HG02938 (cell line): Measurements from ENCODE around the gene RAB12.
"Not testable (repeated sequence)": the region's sequence is repeated elsewhere in the genome, so short reads cannot be mapped to it uniquely, and the experiment has no call there.

Source experiments
- ATAC-seq: cut with Tn5 transposase; IDR thresholded peaks from one replicate; pipeline ENCODE4 v1.9.1; 2021; ENCODE audit warnings: mild to moderate bottlenecking, moderate library complexity; ENCODE audit not compliant: unreplicated experiment

Gene RAB12

DNA sequence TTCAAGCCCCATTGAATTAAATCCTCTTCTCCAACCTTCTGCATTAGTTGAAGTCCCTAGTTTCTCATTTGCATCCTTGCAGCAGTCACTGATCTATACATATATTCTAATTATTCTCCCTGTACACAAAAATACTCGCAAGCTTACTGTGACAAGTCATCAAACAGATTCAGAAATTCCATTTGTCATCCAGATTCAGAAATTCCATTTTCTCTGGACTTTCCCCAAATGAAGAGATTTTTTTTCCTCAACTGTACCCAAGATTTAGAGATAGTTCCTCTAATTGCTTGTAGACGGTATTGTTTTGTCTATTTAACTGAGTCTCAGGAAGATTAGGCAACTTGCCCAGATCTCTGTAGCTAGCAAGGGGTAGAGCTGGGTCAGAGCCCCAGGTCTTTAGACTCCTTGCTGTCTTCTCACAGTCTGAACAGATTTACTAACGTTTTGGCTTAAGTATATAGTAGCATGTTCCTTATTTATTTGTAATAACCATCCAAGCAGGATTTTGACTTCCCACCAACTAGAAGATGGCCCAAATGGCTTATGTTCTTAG is 34.2 kb downstream of the RAB12 start:
- no peak for ATAC-seq

DNA sequence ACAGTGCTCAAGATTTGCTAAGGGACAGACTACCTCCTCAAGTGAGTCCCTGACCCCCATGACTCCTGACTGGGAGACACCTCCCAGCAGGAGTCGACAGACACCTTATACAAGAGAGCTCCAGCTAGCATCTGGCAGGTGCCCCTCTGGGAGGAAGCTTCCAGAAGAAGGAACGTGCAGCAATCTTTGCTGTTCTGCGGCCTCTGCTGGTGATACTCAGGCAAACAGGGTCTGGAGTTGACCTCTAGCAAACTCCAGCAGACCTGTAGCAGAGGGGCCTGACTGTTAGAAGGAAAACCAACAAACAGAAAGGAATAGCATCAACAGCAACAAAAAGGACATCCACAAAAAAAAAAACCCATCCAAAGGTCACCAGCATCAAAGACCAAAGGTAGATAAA is 38.1 kb downstream of the RAB12 start:
- not testable (repeated sequence) for ATAC-seq

DNA sequence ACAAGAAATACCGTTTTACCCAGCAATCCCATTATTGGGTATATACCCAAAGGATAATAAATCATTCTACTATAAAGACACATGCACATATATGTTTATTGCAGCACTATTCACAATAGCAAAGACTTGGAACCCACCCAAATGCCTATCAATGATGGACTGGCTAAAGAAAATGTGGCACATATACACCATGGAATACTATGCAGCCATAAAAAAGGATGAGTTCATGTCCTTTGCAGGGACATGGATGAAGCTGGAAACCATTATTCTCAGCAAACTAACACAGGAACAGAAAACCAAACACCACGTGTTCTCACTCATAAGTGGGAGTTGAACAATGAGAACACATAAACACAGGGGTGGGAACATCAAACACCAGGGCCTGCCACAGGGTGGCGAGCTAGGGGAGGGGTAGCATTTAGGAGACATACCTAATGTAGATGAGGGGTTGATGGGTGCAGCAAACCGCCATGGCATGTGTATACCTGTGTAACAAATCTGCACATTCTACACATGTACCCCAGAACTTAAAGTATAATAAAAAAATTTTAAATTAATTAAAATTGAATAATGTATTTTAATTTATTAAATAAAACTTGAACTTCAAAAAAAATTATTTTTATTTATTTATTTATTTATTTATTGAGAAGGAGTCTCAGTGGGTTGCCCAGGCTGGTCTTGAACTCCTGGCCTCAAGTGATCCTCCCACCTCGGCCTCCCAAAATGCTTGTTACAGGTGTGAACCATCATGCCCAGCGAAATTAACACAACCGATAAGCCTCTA is 42.4 kb downstream of the RAB12 start:
- not testable (repeated sequence) for ATAC-seq

DNA sequence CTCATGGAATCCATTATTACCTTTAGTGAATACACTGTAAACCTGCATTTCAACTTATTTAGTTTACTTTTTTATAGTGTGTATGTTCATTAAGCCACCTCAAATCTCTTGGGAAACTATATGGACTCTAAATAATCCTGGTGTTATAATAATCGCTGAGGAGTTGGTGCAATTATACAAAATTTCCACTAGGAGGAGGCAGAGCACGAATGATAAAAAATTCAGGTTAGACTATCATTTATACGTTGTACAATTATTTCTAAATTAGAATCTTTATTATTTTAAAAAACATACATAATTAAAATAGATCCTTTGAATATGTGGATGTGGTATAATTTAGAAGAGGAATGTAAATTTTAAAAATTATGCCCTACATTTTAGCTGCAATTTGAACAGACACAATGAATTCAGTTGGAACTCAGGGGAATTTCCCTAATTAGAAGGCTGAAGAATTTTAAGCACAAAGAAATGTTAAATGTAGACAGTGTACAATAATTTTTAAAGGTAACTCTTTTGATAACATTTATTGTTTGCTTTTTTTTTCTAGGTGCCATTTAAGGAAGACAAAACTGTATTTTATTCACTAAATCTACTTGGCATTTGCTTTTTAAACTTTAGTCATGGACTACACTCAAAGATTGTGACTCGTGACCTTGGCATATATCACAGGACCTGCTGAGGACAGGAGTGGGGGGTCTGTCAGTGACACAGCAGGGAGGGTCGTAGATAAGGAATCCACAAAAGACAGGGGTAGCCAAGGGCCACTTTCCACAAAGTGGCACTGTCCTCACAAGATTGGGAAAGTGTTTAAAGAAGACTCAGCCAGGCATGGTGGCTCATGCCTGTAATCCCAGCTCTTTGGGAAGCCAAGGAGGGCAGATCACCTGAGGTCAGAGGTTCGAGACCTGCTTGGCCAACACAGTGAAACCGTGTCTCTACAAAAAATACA is 45.5 kb downstream of the RAB12 start:
- ATAC-seq, result no peak

DNA sequence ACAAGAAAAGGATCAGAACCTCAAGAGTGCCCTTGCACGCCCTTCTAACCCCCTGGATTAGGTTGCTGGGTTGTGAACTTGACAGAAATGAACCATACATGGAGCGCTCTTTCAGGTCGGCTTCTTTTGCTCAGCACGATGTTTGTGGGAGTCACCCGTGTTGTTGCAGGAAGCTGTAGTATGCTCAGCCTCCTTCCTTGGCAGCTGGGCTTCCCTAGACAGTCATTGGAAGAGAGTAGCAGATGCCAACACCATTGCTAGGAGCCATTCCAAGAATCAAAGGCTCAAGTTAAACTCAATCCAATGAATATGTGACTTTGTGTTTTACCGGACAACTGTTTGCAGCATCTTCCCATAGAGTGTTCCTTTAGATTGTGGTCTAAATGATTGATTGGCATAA is 47.0 kb downstream of the RAB12 start:
- ATAC-seq, result no peak

DNA sequence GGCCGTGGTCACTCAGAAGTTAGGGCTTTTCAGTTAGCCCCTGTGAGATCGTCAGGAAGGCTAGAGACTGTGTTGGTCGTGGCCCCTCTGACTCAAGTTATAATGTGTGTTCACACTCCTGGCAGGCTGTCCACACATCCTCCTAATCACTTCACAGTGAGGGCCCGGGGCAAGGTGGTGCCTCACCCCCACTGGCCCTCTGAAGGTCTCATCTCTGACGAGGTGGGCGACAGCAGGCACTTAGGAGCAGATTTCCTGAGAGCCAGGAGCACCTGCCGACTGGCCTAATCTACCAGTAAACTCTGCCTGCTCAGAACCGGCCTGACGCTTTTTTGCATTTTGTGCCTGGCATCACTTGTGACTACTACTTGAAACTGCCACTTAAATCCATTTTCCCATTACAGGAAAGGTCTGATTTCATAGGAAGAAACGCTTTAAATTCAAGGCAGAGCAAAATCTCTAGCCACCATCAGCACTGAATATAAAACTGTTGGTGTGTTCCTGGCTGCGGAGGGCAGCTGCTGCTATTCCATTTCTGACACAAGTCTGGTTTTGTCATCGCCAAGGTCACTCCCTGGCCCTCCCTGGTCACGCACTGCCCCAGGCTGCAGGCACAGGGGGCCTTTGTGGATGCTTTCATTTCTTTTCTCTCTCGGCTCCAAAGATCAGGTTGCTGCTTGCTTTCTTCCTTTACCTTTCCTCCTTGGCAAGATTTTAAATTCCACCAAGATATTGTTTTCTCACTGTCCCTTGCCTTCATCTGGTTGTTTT is 48.0 kb downstream of the RAB12 start:
- ATAC-seq, result no peak

DNA sequence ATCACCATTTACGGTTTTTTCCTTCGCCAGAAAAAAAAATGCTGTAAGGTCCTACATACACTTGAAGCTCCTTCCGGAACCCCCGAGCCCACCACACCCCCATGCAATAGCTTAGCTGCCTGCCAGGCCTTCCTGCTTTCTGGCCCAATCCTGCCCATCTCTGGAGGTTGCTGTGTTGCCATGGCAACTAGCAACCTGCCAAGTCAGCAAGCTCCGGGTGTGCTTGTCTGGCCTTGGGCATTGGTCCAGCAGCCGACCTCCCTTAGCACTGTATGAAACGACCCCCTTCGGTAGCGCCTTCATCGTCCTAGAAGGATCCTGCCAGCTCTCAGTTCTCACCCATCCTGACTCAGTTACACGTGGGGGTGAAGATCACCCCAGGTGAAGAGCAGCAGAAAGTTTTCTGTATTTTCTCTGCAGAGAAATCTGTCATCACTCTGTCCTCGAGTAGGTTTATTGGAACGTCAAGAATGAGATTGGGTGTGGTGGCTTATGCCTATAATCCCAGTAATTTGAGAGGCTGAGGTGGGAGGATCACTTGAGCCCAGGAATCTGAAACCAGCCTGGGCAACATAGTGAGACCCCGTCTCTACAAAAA is 48.7 kb downstream of the RAB12 start:
- ATAC-seq, result no peak

DNA sequence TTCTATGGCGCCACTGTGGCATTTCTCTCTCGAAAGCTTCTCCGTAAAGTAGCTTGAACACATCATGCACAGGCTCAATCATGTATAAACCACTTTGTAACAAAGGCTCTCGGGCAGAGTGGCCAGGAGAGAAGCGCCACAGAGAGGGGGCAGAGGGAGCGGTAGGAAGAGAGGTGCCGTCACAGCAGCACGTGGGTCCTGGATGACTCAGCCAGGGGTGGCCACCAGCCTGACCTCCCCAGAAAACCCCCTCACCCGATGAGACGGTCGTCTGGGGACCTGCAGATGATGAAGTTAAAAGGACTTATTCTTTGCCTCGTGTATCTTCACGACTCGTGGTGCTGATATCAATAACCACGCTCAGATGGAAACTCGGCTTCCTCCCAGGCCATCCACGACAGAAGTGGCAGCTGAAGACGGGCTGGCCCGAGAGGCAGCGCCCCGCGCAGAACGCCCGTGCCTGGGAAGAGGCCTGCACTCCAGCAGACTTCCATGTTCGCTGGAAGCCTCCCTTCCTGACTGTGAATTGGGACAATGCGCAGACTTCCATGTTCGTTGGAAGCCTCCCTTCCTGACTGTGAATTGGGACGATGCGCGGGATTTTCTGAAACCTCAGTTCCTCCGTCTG is 49.7 kb downstream of the RAB12 start:
- ATAC-seq, result no peak

DNA sequence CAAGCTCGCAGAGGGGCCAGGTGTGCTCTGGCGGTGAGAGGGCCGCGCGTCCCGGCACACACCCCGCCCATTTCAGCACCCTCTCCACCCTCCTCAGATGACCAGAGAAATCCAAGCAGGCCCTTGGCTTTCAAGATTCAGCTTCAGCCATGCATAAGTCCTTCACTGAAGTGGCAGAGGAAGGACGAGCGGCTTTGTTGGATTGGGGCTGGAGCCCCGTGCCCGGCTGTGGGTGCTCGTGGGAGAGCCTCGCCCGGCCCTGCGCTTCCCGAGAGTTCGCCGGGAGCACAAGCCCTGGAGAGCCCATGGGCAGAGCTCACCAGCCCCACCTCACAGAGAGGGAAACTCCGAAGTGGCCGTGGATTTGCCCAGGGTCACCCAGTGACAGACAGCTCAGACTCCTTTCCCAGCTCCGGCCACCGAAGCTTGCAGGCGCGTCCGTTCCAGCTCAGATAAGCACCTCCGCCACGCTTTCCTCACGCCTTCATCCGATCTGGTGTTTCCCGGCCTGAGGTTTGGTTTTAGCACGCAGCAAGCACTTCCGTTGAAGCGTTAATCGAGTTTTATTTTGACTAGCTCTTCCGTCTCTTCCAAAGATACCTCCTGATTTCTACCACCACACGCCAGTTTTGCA is 50.5 kb downstream of the RAB12 start:
- ATAC-seq, result no peak

DNA sequence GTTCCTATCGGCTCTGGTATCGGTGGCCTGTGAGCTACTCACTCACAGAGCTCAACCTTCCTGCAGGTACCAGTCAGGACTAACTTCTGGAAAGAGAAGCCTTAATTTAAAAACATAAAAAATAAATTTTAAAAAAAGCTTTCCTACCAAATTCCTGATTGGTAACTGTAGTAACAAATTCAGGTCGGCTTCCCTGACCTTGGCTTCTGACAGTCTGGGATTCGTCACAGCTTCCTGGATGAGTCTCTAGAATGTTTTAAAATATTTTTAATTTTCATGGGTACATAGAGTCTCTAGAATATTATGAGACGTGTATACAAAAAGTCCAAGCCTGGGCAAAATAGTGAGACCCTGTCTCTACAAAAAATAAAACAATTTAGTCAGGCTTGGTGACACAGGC is 51.1 kb downstream of the RAB12 start:
- ATAC-seq, result no peak

DNA sequence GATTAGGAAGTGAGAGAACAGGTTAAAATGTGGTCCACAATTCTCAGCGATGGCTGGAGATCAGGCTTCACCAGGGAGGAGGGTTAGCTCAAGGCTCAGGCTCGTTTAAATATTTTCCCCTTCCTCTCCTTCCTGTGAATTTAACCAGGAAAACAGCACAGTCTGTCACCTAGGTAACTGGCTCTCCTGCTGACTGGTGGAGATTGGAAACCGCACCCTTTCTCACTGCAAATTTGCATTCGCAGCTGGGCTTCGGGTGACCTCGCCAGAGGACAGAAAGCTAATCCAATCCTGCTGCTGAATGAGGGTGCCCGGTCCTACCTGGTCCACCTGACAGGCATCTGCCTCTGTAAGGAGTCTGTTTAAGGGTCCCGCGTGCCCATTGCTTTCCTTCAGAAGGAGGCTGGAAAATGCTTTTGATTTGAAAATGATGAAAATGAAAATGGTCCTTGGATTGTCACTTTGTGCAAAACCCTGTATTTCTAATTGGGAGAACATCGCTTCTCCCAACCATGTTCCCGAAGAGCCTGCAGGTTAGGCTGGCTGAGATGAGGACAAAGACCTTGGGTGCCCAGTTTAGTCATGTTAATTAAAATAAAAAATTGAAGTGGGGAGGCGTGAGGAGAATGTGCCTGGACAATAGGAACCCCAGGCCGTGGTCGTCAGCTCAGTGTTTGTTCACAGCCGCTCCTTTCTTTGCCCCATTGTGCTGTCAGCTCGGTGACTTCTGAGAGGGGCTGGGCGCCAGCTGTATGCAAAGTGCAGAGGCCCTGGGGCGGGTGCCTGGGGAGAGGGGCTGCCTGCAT is 52.7 kb downstream of the RAB12 start:
- ATAC-seq, result no peak

DNA sequence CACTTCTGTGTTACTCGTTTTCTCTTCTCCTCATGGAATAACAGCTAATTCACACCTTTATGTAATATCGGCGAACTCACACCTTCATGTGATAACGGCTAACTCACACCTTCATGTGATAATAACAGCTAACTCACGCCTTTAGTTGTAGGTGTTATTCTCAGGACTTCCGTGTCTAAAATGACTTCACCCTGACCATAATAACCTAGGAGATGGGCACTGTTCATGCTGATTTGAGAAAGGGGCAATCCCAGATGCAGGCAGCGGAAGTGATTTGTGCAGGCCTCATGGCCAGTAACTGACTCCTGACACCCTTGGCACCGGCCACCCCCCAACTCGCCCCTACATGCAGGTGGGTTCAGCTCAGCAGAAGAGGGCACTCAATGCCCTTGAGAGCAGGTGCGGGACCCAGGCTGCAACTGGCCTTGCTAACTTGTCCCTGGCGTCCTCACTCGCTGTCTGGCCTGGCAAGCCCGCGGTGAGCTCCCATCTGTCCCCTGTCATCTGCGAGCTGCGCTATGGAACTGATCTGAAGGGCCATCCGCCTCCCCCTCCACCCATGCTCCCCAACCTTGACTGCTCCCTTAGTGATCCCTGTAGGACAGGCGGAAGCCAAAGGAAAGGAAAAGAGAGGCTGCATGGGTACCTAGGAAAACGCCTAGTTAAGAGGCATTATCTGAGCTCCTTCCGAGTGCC is 53.5 kb downstream of the RAB12 start:
- ATAC-seq, result no peak

DNA sequence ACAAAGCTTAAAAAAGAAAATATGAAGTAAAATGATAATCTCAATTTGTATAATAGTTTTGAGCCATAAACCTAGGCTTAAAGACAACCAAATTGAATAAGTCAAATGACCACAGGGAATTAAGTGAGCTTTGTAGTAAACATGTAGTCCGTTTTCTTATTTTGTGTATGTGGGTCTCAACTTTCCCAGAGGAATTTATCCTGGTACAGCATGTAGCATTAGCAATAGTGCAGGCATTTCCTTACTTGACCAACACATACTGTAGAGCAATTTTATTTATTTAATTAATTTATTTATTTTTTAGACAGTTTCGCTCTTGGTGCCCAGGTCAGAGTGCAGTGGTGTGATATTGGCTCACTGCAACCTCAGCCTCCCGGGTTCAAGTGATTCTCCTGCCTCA is 58.6 kb downstream of the RAB12 start:
- no peak for ATAC-seq

DNA sequence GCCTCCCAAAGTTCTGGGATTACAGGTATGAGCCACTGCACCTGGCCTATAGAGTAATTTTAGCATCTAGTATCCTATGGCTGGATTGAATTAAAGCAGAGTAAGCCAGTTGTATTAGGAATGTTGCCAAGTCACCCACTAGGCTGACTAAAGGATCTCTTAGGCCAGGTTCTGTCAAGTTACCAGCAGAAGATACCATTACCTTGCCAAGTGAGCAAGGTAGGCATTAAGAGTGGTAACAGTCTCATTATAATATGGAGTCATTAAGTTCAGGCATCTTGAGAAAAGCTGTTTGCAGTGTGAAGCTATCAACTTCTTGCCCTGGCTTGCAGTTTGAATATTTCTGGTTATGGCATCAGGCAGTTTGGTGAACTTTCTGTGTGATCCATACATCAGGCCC is 59.1 kb downstream of the RAB12 start:
- no peak for ATAC-seq

DNA sequence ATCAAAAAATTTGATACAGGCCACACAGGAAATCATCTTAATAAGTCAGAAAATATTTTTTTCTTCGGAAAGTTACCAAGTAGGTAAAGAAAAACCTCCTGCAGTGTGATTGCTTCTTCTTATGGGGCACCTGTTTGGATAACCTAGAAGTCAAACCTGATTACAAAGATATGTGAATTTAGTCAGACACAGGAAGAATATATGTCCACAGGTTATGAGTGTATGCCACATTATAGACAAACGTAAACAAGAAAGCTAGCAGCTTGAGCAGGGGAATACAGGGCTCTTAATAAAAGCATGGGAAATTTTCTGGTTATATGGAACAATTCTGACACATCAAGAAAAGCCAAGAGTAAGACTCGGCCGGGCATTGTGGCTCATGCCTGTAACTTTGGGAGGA is 60.3 kb downstream of the RAB12 start:
- ATAC-seq, result no peak

DNA sequence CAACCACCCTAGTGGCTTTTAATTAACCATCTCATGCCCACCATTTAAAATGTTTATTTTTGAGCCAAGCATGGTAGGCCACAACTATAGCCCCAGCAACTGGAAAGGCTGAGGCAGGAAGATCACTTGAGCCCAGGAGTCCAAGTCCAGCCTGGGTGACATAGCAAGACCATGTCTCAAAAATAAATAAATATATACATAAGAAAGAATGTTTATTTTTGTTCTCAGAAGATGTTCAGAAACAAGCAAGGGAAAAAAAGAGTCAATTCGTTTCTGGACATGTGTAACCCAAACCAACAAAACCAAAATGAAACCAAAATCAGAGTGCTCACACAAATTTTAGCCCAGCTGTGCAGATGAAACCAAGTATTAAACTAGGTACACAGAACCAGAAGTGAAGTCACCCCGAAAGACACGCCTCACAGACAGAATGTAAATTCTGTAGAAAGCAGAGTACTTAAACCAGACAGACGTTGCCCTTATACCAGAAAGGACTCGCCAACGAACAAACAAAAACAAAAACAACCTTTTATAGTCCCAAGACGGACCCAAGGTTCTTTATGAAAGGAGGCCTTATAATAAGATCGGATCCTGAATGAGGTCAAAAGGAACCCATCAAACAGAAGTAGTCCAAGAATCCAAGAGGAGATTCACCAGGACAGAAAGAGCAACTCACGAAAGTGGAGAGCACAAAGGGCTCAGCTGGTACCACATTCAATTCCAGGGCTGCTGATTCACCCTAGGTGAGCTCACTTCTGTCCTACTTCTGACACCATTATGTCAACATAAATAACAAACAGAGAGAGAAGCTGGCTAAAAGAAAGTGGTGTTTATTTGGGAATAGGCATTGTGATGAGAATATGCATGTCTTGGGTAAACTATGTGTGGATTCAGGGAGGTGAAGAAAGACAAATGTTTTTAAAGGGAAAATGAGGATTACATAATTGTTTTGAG is 64.3 kb downstream of the RAB12 start:
- peak; percentile 97 for ATAC-seq

DNA sequence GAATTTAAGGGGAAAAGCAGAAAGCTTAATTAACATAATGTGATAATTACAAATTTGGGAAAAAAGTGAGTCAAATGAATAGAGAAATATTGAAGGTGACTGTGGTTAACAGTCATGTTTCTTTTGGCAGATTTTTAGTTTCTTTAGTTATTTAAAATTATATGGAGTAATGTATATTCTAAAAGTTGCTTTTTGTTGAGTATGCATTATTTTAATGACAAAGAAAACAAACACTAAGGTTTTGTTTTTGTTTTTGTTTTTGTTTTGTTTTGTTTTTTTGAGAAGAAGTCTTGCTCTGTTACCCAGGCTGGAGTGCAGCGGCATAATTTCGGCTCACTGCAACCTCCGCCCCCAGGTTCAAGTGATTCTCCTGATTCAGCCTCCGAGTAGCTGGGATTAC is 65.8 kb downstream of the RAB12 start:
- no peak for ATAC-seq
